ENCODE results near the gene ID3.
A peak's percentile ranks its signal among the peaks of the same experiment; 100 is the strongest.

The ID3 gene

DNA sequence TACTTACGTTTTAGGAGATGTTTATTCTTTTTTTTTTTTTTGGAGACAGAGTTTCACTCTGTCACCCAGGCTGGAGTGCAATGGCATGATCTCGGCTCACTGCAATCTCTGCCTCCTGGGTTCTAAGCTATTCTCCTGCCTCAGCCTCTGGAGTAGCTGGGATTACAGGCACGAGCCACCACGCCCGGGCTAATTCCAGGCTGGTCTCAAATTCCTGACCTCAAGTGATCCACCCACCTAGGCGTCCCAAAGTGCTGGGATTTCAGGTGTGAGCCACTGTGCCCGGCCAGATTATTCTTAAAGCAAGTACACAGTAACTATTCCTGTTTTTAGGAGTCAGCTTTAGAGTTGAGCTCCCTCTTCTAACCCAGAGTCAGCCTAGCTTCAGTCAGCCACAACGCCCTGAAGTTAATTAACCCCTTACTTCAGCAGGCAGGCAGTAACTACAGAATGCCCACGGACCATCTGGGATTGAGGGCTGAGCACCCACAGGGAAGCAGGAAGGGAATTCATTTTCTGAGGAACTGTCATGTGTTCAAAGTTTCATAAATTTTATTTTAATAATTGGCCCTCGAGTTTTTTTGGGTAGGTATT lies 5.3 kb upstream of the ID3 start:
- no peak for DNase-seq

DNA sequence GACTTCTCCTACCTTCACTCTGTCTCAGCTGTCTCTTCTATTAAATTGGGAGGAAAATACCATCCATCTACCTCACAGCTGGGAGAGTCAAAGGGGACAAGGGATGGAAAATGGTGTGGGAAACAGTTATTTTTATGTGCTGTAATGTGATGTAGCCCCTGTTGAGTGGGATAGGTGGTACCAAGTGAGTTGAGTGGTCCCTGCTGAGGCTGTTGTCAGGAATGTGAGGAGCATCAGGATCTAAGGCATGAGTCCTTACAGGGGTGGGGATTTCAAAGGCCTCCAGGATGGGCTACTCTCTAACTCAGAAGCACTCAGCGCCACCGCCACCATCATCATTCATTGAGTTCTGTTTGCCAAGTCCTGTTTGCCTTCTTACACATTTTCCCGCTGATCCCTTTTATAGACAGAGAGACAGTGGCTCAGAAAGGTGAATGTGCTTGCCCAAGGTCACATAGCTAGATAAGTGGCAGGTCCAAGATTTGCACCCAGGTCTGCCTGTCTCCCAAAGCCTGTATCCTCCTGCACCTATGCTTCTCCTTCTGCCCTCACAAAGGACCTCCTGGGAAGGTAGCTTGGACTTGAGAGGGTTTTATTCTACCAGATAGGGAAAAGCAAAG lies 4.6 kb upstream of the ID3 start:
- no peak for DNase-seq

DNA sequence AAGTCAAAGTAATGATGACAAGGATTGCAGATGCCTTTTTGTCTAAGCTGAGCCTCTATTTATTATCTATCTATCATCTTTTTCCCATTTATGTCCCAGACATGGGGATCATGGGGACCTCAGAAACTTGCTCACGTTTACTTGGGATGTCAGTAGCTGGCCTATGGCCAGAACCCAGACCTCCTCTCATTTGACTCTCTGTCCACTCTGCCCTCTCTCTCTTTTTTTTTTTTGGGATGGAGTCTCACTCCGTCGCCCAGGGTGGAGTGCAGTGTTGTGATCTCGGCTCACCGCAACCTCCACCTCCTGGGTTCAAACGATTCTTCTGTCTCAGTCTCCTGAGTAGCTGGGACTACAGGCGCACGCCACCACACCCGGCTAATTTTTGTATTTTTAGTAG lies 3.7 kb upstream of the ID3 start:
- no peak for DNase-seq

DNA sequence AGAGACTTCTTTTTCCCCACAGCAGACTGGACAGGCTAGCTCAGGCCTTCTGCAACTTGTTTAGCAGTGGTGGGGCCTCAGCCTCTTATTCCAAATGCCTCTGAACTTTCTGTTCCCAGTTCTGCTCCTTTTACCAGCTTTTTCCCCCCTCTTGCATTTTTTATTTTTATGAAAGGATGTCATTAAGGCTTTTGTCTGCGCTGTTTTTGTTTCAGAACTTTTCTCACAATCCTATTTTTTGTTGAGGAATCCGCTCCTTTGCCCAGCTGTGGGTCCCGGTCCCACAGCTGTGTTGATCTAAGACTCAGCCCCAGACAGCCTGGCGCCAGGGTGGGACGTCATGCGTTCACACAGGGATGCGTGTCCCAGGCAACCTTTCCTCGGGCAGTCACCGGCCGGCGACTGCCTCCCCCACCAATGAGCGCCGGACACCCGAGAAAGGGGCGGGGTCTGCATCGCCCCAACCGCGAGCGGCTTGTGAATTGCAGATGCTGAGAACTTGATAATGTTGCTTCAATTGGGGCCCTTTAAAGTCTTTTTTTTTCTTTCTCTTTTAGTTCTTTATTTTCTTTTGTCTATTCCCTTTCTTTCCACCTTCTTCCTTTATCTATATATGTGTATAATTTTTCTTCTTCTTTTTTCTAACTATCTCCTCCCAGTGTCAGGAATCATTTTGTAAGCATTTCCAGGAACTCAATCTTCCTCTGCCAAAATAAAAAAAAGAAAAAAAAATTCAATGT lies 3.0 kb upstream of the ID3 start:
- no peak for DNase-seq

DNA sequence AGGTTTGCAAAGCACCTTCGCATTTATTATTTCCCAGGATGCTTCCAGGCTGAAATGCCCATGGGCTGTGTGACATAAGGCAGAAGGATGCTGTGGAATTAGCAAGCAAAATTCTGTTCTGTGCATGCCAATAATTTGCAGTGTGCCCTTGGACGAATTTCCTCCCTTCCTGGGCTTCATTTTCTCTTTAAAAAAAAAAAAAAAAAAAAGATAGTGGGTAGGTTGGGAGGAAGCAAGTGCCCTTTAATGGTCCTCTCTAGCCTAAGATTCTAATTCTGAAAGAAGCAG lies 2.5 kb upstream of the ID3 start:
- no peak for DNase-seq

DNA sequence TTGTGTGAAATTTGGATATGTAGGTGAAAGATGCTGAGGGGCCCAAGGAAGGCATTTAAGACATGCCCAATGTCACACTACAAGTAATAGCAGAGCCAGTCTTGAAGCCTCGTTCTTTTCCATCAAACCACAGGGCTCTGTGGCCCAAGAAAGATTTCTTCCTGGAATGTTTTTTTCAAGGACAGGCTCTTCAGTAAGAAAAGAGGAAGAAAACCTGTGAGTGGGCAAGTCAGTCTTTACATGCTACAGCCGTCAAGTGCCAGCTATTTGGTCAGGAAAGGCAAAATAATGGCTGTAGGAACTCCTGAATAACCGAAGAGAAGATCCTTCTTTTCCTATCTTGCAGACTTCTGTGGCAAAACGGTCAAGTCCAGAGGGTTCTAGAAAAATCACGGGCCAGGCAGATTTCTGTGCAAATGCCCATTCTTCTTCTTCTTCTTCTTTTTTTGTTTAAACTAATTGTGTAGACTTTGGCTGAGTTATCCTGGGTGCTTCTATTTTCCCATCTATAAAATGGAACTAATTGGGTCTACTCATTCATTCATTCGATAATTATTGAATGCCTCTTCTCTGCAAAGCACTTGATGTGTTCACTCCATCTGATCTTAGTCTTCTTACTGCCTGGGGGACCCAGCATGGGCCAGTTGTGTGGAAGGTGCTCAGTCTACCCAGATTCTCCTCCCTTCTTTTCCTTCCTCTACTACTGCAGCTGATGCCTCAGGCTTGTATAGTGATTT lies 1.9 kb upstream of the ID3 start:
- no peak for DNase-seq

DNA sequence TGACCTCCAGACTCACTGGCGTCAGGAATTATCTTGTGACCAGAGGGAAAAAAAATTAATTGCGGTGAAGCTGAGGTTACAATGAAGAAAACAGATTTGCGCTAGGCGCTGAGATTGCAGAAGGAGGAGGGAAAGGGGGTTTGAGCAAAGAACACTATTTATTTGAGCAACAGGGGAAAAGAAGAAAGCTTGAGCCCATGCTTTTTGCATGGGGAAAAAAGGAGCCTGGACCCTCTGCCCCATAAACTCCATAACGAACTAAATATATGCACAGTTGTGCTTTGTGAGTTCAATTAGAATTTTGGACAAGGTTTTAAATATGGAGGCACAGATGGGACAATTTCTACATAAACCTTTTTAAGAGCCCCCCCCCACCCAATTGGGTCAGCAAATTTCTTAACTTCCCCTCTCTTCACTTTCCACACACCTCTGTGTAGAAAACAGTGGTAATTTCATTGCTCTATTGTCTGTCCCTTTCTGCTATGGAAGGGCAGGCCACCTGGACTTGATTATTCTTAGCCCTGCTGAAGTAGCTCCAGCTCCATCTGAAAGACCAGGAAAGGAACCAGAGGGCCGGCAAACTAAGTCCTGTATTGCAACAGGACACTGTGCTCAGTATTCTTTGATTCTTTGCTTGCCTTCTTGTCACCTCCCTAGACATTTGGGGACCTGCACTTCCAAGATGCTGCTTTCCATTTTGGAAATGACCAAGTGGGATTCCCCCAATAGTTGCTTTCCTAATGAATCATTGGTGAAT lies 862 bp upstream of the ID3 start:
- no peak for DNase-seq

DNA sequence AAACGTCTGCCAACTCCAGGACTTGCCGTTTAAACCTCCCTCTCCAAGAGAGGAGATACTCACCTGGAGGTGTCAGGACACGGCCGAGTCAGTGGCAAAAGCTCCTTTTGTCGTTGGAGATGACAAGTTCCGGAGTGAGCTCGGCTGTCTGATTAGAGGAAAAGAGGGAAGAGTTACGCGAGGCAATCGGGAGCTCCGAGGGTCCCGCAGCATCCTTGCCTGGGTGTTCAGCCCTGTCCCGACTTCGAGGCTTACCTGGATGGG lies 497 bp downstream of the ID3 start:
- DNase-seq, result no peak

DNA sequence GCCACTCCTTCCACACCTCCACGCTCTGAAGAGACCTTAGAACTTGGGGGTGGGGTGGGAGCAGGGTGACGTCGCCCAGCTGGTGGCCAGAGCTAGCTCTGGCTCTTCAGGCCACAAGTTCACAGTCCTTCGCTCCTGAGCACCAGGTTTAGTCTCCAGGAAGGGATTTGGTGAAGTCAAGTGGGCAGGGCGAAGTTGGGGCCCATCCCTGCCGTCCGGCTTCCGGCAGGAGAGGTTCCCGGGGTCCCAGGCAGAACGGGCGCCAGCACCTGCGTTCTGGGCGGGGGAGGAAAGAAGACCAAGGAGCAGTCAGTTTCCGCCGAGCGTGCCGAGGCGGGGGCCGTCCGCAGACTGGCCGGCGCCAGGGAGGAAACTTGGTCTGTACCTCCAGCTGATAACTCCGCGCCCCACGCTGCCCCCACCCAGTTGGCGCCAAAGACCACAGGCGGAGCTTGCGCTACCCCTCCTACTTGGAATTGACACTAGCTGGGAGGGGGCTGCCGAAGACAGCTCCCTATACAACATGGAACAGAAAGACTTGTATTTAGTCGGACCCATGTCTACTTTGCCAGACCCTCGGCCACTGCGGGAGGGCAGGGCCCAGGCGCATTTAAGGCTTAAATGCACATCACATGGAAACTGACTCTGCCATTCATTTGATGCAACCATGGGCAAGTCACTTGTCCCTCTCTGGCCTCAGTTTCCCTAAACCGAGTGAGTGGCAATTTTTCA lies 995 bp downstream of the ID3 start:
- peak; percentile 50 to 63 for DNase-seq

DNA sequence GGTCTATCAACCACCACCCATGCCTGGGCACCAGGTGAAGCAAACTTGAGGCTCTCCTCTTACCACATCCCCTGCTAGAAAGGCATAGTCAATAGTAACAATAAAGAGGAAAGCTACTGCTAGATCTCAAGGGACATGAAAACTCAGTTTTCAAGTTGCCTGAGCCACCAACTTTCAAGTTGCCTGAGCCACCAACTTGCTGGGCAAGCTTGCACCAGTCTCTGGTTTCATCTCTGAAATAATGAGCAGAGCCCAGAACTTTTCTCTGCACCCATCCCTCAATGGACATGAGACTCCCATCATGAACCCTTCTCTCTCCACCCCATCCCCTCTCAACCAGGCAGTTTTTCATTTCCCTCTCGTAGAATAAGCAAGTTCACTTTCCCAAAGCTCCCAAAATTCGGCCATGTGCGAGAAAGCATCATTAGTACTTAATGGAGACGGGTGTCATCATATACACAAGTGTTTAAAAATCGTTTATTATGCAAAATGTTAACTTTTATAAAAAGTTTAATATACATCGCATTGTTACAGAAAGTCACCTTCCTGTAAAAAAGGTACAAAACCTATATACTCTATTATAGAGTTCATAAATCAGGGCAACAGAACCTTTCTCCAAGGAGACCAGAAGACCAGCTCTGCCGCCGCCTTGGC lies 1.7 kb downstream of the ID3 start:
- DNase-seq, result peak in 1 of 2 experiments; percentile 21

DNA sequence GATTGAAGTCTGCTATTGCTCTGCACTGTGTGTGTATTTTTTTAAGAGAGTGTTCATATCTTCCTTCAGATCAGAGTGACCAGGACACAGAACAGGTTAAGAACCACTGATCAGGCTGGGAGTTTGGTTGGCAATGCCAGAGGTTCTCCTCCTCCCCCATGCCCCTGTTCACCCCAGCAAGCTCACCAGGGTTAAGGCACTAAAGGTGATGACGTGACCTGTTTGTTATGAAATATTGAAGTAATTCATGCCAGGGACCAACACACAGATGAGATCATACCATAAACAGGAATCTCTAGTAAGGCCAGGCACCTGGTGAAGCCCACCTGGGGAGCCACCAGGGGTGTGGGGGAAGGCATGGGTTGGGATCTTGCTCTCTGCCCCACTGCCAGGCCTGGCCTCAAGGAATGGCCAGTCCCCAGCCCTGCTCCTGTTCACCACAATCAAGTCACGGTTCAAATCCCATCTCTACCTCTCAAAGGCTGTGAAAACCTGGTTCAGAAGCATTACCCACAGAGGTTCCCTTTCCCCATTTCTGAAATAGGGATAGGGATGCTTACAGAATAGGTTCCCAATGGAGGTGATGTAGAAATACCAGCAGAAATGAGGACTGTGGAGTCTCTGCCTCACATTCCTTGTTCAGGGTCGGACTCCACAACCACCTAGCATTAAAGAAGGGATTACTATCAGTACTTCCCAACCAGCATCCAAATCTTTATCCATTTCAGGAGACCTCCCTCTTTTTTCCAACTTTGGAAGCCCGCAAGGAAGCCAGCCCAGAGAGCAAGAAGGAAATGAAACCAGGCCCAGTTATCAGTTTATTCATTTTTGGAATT lies 2.4 kb downstream of the ID3 start:
- DNase-seq, result no peak

DNA sequence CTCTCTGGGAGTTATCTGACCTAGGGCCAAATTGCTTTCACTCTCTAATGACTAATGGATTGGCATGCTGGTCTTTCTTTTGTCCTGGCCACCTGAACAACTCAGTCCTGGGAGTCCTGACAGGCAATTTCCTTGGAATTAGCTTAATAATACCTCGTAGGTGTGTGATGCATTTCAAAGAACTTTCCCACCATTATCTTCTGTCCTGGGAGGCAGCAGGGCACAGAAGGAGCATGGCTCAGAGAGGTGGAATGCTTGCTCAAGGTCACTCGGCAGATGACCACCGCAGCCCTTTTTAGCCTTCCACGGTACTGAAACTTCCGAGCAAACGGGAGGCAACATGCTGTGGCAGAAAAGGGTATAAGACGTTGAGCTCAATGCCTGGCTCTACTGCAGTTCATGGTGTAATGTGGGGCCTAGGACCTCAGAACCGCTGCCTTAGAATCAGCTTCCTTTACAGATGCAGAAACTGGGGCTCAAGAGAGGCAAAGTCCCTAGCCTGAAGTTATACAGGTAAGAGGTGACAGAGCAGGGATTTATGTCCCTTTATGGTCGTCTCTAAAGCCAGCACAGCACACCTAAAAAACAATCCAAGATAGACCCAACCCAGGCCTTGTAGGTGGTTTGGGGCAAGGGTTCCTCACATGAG lies 3.2 kb downstream of the ID3 start:
- DNase-seq, result no peak

DNA sequence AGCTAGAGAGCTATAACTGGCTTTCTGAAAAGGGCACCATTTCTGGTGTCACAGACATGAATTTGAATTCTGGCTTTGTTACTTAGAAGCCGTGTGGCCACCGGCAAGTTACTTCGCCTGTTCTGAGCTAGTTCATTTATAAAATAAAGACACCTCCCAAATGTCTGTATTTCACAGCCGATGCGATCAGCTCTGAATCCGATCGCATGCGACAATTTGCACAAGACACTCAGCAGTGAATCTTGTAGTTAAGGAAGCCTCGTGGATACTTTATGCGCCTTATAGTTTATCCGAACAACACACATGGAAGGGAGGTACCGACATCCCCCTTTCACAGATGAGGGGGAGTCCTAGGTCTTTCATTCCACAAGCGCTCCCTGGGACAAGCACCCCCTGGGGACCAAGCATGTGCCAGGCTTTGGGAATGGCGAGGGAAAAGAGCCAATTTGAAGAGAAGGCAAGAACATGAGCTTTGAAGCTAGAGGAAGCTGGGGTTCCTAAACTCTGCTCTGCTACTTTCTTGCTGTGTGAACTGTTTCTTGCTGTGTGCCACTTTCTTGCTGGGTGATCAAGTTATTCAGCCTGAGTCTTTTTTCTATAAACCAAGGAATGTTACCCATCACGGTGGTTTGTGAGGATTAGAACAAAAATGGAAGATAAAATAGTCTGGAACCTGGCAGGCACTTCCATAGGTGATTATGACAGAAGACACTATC lies 3.9 kb downstream of the ID3 start:
- no peak for DNase-seq

DNA sequence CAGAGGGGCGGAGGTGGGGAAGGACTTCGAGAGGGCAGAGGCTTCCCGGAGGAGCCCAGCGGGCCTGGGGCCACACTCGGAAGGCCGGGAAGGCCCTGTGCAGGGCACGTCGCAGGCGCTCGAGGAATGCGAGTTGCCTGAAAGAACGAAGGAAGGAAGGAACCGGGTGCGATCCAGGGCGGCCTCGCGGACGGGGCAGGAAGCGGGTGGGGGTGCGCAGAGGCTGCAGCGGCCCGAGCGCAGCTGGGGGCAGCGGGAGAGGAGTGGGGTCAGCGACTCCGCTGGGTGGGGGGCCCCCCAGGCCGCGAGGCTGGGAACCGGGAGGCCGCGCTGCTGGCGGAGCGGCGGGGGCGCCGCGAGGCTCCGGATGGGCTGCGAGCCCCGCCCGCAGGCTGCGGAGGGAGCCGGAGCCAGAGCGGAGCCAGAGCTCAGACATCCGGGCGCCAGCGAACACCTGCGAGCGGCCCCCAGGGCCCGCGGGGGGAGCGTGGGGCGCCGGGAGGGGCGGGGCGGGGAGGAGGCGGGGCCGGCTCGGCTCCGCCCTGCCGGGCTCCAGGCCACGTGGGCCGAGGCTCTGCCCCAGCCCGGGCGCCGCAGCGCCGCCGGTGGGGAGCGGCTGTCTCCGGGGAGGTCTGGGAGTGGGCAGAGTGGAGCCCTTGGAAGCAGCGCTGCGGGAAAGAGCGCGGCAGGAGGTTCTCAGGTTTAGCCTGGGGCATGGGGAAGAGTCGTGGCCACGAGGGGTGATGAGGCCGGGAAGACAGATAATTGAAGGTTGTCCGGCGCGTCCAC lies 4.6 kb downstream of the ID3 start:
- DNase-seq, result peak; percentile 77

DNA sequence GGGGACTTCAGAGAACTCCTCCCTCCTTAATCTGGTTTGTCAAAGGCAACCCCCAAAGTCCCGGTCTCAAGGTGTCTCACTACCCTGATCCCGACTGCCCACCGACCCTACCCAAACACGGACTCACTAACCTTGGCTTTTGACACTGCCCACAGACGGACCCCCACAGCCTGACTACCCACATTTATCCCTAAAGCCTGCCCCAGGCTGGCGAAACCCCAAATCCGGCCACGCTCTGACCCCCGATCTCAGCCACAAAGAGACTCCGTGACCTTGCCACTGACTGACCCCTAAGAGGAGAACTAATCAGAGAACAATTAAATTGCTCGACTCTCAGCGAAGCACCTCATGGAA lies 5.2 kb downstream of the ID3 start:
- DNase-seq, result no peak

DNA sequence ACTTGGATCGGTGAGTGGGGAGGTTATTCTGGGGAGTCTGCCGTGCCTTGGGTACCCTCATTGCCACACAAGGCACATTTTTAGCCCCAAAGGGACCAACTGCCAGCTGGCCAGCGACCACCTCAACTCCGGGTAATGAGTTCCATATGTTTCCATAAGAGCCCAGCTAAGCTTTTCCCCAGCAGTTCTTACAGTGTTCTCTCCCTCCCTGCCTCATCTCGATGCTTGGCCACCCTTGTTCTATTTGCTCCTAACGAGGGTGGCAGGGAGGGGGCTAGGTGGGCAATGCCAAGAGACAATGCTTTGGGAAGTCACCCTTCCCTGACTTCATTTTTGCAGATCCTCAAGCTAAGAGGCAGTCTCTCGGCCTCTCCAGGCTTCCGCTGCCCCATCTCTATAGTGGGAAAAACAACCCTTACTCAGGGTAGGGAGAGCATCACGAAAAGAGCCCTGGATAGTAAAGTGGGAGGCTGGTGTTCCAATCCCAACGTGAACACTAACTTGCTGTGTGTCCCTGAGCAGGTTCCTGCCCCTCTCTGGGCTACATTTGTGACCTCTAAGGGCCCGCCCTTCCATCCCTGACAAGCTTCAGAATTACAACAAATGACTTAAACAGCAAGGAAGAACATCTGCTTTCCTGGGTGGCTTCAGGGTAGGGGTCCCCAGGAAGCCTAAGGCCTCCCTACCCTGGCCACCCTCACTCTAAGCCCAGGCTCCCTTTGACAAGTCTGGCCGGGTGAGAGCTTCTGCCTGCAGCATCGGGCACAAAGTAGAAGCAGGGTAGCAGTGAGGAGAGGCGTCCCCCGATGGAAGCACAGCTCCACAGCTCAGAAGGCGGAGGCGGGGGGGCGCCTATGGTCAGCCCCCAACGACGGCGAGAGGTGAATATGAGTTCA lies 5.8 kb downstream of the ID3 start:
- no peak for DNase-seq

DNA sequence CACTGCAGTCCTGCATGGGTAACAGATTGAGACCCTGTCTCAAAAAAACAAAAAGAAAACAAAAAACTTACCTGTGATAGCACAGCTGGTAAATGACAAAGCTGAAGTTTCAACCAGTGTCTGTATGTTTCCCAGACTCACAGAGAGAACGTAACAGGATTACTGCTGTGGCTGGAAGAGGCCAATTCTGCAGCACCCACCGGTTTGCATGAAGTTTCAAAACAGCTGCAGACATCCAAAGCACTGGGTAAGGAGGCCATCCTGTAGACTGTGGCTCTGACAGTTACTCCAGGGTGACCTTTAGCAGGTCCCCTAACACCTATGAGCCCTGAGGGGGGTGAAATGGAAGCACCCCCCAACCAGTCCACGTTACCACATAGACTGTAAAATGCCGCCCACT lies 7.5 kb downstream of the ID3 start:
- no peak for DNase-seq

DNA sequence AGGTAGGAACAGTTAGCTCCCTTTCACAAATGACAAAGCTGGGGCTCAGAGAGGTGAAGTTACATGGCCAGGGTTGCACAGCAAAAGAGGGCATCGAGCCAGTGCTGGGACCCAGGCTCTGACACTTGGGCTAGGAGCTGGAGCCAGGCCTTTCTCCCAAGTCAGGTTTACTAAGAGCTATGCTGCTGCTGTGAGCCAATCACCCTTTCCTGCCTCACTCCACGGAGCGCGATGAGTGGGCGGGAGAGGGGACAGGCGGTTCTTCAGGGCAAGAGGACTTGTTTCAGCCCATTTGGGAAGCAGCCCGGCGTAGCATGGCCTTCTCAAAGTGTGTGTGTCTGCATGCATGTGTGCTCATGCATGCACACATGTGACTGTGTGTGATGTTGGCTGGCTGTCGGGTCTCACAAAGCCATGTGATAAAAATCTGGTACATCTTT lies 10.6 kb downstream of the ID3 start:
- DNase-seq, result no peak
